Measurements from ENCODE around the gene CSNK1G3.

The CSNK1G3 gene

GRCh38 chr5:123514615-123515355 lies 2.8 kb downstream of the CSNK1G3 start:
- no peak overlapping the region for H3K4me3 ChIP-seq (ENCODE audit: low read depth, low read length)
- peaks cover 30% of the 10 kb centered on the region for H3K4me1 ChIP-seq (ENCODE audit: control insufficient read depth, insufficient read depth, low read length)
- H3K9me3 ChIP-seq (ENCODE audit: control insufficient read depth, insufficient read depth, low read length) = no peaks in the 10 kb centered on the region
- no peak overlapping the region for H3K27ac ChIP-seq (ENCODE audit: low read depth, low read length)
- no peaks in the 10 kb centered on the region for H3K36me3 ChIP-seq (ENCODE audit: control insufficient read depth, insufficient read depth, low read length)
- no peaks in the 10 kb centered on the region for H3K27me3 ChIP-seq (ENCODE audit: control insufficient read depth, insufficient read depth, low read length)
- no peak overlapping the region for H3K9ac ChIP-seq (ENCODE audit: low read depth, low read length)

- Histone ChIP-seq H3K4me1 (ENCODE audit: control insufficient read depth, insufficient read depth, low read length) (peaks cover 30% of the 10 kb centered on the region), H3K36me3 (ENCODE audit: control insufficient read depth, insufficient read depth, low read length) (no peaks in the 10 kb centered on the region), H3K9me3 (ENCODE audit: control insufficient read depth, insufficient read depth, low read length) (no peaks in the 10 kb centered on the region), H3K27me3 (ENCODE audit: control insufficient read depth, insufficient read depth, low read length) (no peaks in the 10 kb centered on the region), H3K9ac (ENCODE audit: low read depth, low read length) (no peak overlapping the region), H3K4me3 (ENCODE audit: low read depth, low read length) (no peak overlapping the region), H3K27ac (ENCODE audit: low read depth, low read length) (no peak overlapping the region)
Measured at GRCh38 chr5:123515904-123516303, 3.9 kb downstream of the CSNK1G3 start.

GRCh38 chr5:123517476-123517875 lies 5.5 kb downstream of the CSNK1G3 start:
- H3K27me3 ChIP-seq (ENCODE audit: control insufficient read depth, insufficient read depth, low read length) = no peaks in the 10 kb centered on the region
- H3K9me3 ChIP-seq (ENCODE audit: control insufficient read depth, insufficient read depth, low read length) = no peaks in the 10 kb centered on the region
- H3K4me3 ChIP-seq (ENCODE audit: low read depth, low read length) = no peak overlapping the region
- no peaks in the 10 kb centered on the region for H3K36me3 ChIP-seq (ENCODE audit: control insufficient read depth, insufficient read depth, low read length)
- H3K27ac ChIP-seq (ENCODE audit: low read depth, low read length) = no peak overlapping the region
- H3K4me1 ChIP-seq (ENCODE audit: control insufficient read depth, insufficient read depth, low read length) = peaks cover 23% of the 10 kb centered on the region
- H3K9ac ChIP-seq (ENCODE audit: low read depth, low read length) = no peak overlapping the region

GRCh38 chr5:123518111-123518510 lies 6.1 kb downstream of the CSNK1G3 start:
- Histone ChIP-seq H3K4me1 (ENCODE audit: control insufficient read depth, insufficient read depth, low read length) (peaks cover 23% of the 10 kb centered on the region), H3K27ac (ENCODE audit: low read depth, low read length) (no peak overlapping the region), H3K4me3 (ENCODE audit: low read depth, low read length) (no peak overlapping the region), H3K36me3 (ENCODE audit: control insufficient read depth, insufficient read depth, low read length) (no peaks in the 10 kb centered on the region), H3K9ac (ENCODE audit: low read depth, low read length) (no peak overlapping the region), H3K27me3 (ENCODE audit: control insufficient read depth, insufficient read depth, low read length) (no peaks in the 10 kb centered on the region), H3K9me3 (ENCODE audit: control insufficient read depth, insufficient read depth, low read length) (no peaks in the 10 kb centered on the region)

GRCh38 chr5:123520677-123521247 lies 8.8 kb downstream of the CSNK1G3 start:
- H3K27me3 ChIP-seq (ENCODE audit: control insufficient read depth, insufficient read depth, low read length) = no peaks in the 10 kb centered on the region
- H3K4me1 ChIP-seq (ENCODE audit: control insufficient read depth, insufficient read depth, low read length) = peaks cover 11% of the 10 kb centered on the region; the same call in 1 of the 2 replicates
- H3K4me3 ChIP-seq (ENCODE audit: low read depth, low read length) = no peak overlapping the region
- no peak overlapping the region for H3K9ac ChIP-seq (ENCODE audit: low read depth, low read length)
- H3K27ac ChIP-seq (ENCODE audit: low read depth, low read length) = no peak overlapping the region
- no peaks in the 10 kb centered on the region for H3K36me3 ChIP-seq (ENCODE audit: control insufficient read depth, insufficient read depth, low read length)
- no peaks in the 10 kb centered on the region for H3K9me3 ChIP-seq (ENCODE audit: control insufficient read depth, insufficient read depth, low read length)

GRCh38 chr5:123524146-123524545 lies 12.2 kb downstream of the CSNK1G3 start:
- Histone ChIP-seq H3K27me3 (ENCODE audit: control insufficient read depth, insufficient read depth, low read length) (no peaks in the 10 kb centered on the region), H3K36me3 (ENCODE audit: control insufficient read depth, insufficient read depth, low read length) (no peaks in the 10 kb centered on the region), H3K4me3 (ENCODE audit: low read depth, low read length) (no peak overlapping the region), H3K9ac (ENCODE audit: low read depth, low read length) (no peak overlapping the region), H3K9me3 (ENCODE audit: control insufficient read depth, insufficient read depth, low read length) (no peaks in the 10 kb centered on the region), H3K27ac (ENCODE audit: low read depth, low read length) (no peak overlapping the region), H3K4me1 (ENCODE audit: control insufficient read depth, insufficient read depth, low read length) (peaks cover 3% of the 10 kb centered on the region; the same call in 1 of the 2 replicates)

- H3K4me1 ChIP-seq (ENCODE audit: control insufficient read depth, insufficient read depth, low read length) = peaks cover 3% of the 10 kb centered on the region; the same call in 1 of the 2 replicates
- no peaks in the 10 kb centered on the region for H3K9me3 ChIP-seq (ENCODE audit: control insufficient read depth, insufficient read depth, low read length)
- H3K27ac ChIP-seq (ENCODE audit: low read depth, low read length) = no peak overlapping the region
- H3K27me3 ChIP-seq (ENCODE audit: control insufficient read depth, insufficient read depth, low read length) = no peaks in the 10 kb centered on the region
- H3K4me3 ChIP-seq (ENCODE audit: low read depth, low read length) = no peak overlapping the region
- no peak overlapping the region for H3K9ac ChIP-seq (ENCODE audit: low read depth, low read length)
- no peaks in the 10 kb centered on the region for H3K36me3 ChIP-seq (ENCODE audit: control insufficient read depth, insufficient read depth, low read length)
Measured at GRCh38 chr5:123527190-123527589, 15.2 kb downstream of the CSNK1G3 start.

GRCh38 chr5:123528065-123528464 lies 16.1 kb downstream of the CSNK1G3 start:
- Histone ChIP-seq H3K36me3 (ENCODE audit: control insufficient read depth, insufficient read depth, low read length) (no peaks in the 10 kb centered on the region), H3K4me3 (ENCODE audit: low read depth, low read length) (no peak overlapping the region), H3K9ac (ENCODE audit: low read depth, low read length) (no peak overlapping the region), H3K9me3 (ENCODE audit: control insufficient read depth, insufficient read depth, low read length) (no peaks in the 10 kb centered on the region), H3K27ac (ENCODE audit: low read depth, low read length) (no peak overlapping the region), H3K4me1 (ENCODE audit: control insufficient read depth, insufficient read depth, low read length) (peaks cover 3% of the 10 kb centered on the region; the same call in 1 of the 2 replicates), H3K27me3 (ENCODE audit: control insufficient read depth, insufficient read depth, low read length) (no peaks in the 10 kb centered on the region)

- H3K36me3 ChIP-seq (ENCODE audit: control insufficient read depth, insufficient read depth, low read length) = no peaks in the 10 kb centered on the region
- no peak overlapping the region for H3K27ac ChIP-seq (ENCODE audit: low read depth, low read length)
- no peaks in the 10 kb centered on the region for H3K27me3 ChIP-seq (ENCODE audit: control insufficient read depth, insufficient read depth, low read length)
- H3K9ac ChIP-seq (ENCODE audit: low read depth, low read length) = no peak overlapping the region
- peaks cover 3% of the 10 kb centered on the region; the same call in 1 of the 2 replicates for H3K4me1 ChIP-seq (ENCODE audit: control insufficient read depth, insufficient read depth, low read length)
- H3K9me3 ChIP-seq (ENCODE audit: control insufficient read depth, insufficient read depth, low read length) = no peaks in the 10 kb centered on the region
- H3K4me3 ChIP-seq (ENCODE audit: low read depth, low read length) = no peak overlapping the region
Measured at GRCh38 chr5:123528878-123529277, 16.9 kb downstream of the CSNK1G3 start.

GRCh38 chr5:123530728-123531127 lies 18.8 kb downstream of the CSNK1G3 start:
- Histone ChIP-seq H3K9me3 (ENCODE audit: control insufficient read depth, insufficient read depth, low read length) (no peaks in the 10 kb centered on the region), H3K9ac (ENCODE audit: low read depth, low read length) (no peak overlapping the region), H3K36me3 (ENCODE audit: control insufficient read depth, insufficient read depth, low read length) (no peaks in the 10 kb centered on the region), H3K27me3 (ENCODE audit: control insufficient read depth, insufficient read depth, low read length) (no peaks in the 10 kb centered on the region), H3K4me1 (ENCODE audit: control insufficient read depth, insufficient read depth, low read length) (peaks cover 5% of the 10 kb centered on the region; the same call in 1 of the 2 replicates), H3K27ac (ENCODE audit: low read depth, low read length) (no peak overlapping the region), H3K4me3 (ENCODE audit: low read depth, low read length) (no peak overlapping the region)

- peaks cover 15% of the 10 kb centered on the region for H3K4me1 ChIP-seq (ENCODE audit: control insufficient read depth, insufficient read depth, low read length)
- H3K27ac ChIP-seq (ENCODE audit: low read depth, low read length) = peak overlapping the region; percentile 8
- no peak overlapping the region for H3K4me3 ChIP-seq (ENCODE audit: low read depth, low read length)
- H3K27me3 ChIP-seq (ENCODE audit: control insufficient read depth, insufficient read depth, low read length) = no peaks in the 10 kb centered on the region
- H3K9ac ChIP-seq (ENCODE audit: low read depth, low read length) = no peak overlapping the region
- no peaks in the 10 kb centered on the region for H3K9me3 ChIP-seq (ENCODE audit: control insufficient read depth, insufficient read depth, low read length)
- H3K36me3 ChIP-seq (ENCODE audit: control insufficient read depth, insufficient read depth, low read length) = no peaks in the 10 kb centered on the region
Measured at GRCh38 chr5:123535648-123536047, 23.7 kb downstream of the CSNK1G3 start.
